GM12892 (cell line): ENCODE measurements around the gene WWOX.

Experiments used
- DNase-seq: peaks from one replicate; pipeline ENCODE4 v3.0.0; 2011; ENCODE audit not compliant: insufficient read length
- FAIRE-seq: peaks from 2 replicates; lab custom pipeline; 2011; peaks lifted over from hg19 to GRCh38; lab: Jason Lieb, UNC
- POLR2A ChIP-seq: IDR thresholded peaks from 2 replicates; pipeline ENCODE4 v1.6.1; 2011; ENCODE audit warnings: low read depth, low read length, control low read depth
- POLR2AphosphoS5 ChIP-seq: IDR thresholded peaks from 2 replicates; pipeline ENCODE4 v1.6.1; 2011; ENCODE audit warnings: low read depth, low read length, control low read depth
- TAF1 ChIP-seq: IDR thresholded peaks from 2 replicates; pipeline ENCODE4 v1.6.1; 2011; ENCODE audit warnings: low read depth, mild to moderate bottlenecking, control low read depth, low read length, borderline replicate concordance

Gene WWOX

DNA sequence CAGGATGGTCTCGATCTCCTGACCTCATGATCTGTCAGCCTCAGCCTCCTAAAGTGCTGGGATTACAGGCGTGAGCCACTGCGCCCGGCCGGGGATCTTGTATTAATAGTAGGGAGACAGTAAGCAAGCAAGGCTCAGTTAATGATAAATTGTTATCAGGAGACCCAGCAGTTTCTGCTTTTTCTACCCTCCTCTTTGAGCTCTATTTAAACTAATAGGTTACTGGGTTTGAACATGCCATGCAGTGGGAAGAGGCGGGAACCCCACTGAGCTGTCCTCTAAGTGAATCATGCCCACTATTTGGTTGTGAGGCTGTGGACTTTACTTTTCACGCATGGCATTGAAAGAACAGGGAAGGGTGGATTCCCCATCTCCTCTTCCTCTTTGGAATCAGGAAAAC is 223.9 kb downstream of the WWOX start:
- DNase-seq (no peak), FAIRE-seq (no peak)
- no peak for TF ChIP-seq TAF1
- TF ChIP-seq POLR2AphosphoS5: no peak
- no peak for TF ChIP-seq POLR2A

DNA sequence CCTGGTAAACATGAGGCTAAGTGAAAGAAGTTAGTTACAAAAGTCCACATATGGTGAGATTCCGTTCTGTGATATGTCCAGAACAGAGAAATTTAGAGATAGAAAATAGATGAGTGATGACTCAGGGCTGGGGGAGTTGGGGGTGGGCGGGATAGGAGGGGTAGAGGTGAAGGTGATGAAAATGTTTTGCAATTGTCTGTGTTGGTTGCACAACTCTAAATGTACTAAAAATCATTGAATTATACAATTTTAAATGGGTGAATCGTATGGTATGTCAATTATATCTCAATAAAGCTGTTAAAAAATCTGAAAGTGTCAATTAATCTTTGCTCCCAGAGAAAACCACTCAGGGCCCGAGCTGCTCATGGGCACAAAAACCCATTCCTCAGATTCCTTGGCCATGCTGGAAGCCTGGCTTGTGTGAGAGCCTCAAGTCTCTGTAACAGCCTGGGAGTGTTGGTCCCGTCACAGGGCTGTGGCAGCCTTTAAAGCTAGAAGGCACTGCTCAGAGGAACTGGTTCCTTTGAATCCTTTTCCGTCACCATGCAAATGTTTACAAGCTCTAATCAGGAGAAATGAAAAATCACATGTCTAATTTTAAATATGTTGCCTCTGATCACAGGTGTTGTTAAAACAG is 225.3 kb downstream of the WWOX start:
- TF ChIP-seq POLR2A (no peak), TAF1 (no peak), POLR2AphosphoS5 (no peak)
- FAIRE-seq: no peak
- no peak for DNase-seq

- FAIRE-seq (no peak), DNase-seq (no peak)
- no peak for TF ChIP-seq POLR2A
- TF ChIP-seq TAF1: no peak
- TF ChIP-seq POLR2AphosphoS5: no peak
Measured at GRCh38 chr16:78325468-78326352, 226.3 kb downstream of the WWOX start.

DNA sequence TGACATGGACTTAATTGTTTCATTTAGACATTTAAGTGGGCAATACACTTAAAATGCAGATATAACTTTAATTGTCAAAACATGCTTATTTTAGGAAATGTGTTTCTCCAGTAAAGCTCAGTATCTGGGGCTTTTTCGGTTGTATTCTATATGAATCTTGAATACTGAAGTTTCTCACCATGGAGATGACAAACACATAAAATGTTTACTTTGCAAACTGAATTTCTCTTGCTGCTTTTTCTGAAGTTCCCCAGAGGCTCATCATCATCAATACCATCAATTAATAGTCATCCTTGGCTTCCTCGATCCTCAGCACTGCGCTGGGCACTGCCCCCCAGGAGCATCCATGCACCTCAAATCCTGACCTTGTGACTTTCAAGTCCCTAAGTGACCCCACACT is 227.3 kb downstream of the WWOX start:
- DNase-seq (no peak), FAIRE-seq (no peak)
- TF ChIP-seq TAF1 (no peak), POLR2A (no peak), POLR2AphosphoS5 (no peak)

DNA sequence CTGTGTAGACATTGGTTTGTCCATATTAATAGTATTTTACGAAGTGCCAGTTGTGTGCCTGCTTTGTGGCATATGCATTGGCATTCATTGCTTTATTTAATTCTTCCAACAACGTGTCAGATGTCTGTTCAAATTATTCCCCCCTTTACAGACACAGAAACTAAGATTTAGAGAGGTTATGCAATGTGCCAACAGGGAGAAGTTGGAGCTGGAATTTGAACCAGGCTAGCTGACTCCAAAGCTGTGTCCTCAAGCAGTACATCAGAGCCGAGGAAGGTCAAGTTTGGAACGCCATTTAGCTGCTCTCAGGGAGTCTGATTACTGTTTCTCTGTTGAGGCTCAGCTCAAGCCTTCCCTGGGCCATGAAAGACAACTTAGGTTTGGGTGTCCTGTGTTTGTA is 232.3 kb downstream of the WWOX start:
- DNase-seq (no peak), FAIRE-seq (no peak)
- TF ChIP-seq POLR2A (no peak), POLR2AphosphoS5 (no peak), TAF1 (no peak)

GRCh38 chr16:78333808-78334207 is 234.4 kb downstream of the WWOX start:
- DNase-seq (no peak), FAIRE-seq (no peak)
- TF ChIP-seq TAF1 (no peak), POLR2A (no peak), POLR2AphosphoS5 (no peak)

DNA sequence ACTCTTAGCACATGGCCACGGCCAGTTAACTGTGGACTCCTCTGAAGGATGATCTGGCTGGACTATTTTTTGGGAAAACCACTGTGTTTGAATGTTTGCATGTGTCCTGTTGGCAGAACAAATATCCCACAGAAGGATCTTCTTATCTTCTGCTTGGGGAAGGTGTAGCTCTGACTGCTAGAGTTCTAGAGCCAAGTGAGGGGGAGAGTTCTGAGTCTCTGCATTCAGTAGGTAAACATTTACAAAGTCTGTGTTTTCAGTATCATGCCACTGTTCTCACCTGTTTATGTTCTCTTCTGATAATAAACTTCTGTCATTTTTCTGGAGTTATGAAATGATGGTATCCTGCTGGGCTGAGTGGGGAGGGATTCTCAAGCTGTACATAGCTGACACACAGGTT is 241.1 kb downstream of the WWOX start:
- FAIRE-seq: no peak
- TF ChIP-seq POLR2A: no peak
- TF ChIP-seq POLR2AphosphoS5: no peak
- TF ChIP-seq TAF1: no peak
- DNase-seq: no peak

DNA sequence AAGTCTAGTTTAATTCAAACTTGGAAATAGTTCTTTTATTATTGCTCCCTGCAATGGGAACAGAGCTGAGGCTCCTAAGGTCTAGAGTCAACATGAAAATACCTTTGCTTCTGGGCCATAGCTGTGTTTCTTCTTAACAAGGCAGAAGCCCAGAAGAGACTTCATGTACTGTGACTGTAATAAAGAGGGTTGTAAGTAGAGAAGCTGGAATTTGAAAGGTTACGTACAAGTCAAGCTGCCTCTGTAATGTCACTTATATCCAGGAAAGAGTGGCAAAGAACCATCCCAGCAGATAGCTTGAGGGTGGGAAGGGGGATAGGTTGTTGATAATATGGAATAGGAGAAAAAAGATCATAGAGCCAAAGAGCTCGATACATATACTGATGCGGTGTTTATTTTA is 248.6 kb downstream of the WWOX start:
- DNase-seq (no peak), FAIRE-seq (no peak)
- TF ChIP-seq TAF1 (no peak), POLR2A (no peak), POLR2AphosphoS5 (no peak)

DNA sequence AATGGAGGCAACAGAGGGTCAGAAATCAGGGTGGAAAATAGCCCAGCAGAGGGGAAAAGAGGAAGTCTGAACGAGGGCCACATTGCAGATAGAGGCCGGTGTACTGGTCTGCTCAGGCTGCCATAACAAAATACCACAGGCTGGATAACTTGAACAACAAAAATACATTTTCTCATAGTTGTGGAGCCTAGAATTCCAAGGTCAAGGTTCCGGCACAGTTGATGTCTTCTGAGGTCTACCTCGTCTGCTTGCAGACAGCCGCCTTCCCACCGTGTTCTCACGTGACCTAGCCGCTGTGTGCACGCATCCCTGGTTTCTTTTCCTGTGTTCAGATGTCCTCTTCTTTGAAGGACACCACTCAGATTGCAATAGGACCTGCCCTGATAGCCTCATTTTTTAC is 249.4 kb downstream of the WWOX start:
- DNase-seq: no peak
- no peak for FAIRE-seq
- TF ChIP-seq TAF1 (no peak), POLR2A (no peak), POLR2AphosphoS5 (no peak)

DNA sequence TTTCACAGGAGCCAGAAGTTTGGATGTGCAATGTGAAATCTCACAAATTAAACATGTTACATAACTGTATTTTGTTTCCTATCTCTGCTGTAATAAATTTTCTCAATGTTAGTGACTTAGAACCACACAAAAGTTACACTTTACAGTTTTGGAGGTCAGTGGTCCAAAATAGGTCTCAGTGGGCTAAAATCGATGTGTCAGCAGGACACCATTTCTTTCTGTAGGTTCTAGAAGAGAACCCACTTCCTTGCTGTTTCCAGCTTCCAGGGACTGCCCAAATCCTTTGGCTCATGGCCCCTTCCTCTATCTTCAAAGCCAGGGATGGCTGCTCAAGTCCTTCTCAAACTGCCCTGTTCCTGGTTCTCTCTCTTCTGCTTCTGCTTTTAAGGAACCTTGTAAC is 252.7 kb downstream of the WWOX start:
- no peak for TF ChIP-seq TAF1
- no peak for TF ChIP-seq POLR2AphosphoS5
- TF ChIP-seq POLR2A: no peak
- DNase-seq (no peak), FAIRE-seq (no peak)

- no peak for FAIRE-seq
- no peak for DNase-seq
- no peak for TF ChIP-seq POLR2AphosphoS5
- no peak for TF ChIP-seq TAF1
- no peak for TF ChIP-seq POLR2A
Measured at GRCh38 chr16:78353640-78354275, 254.3 kb downstream of the WWOX start.

DNA sequence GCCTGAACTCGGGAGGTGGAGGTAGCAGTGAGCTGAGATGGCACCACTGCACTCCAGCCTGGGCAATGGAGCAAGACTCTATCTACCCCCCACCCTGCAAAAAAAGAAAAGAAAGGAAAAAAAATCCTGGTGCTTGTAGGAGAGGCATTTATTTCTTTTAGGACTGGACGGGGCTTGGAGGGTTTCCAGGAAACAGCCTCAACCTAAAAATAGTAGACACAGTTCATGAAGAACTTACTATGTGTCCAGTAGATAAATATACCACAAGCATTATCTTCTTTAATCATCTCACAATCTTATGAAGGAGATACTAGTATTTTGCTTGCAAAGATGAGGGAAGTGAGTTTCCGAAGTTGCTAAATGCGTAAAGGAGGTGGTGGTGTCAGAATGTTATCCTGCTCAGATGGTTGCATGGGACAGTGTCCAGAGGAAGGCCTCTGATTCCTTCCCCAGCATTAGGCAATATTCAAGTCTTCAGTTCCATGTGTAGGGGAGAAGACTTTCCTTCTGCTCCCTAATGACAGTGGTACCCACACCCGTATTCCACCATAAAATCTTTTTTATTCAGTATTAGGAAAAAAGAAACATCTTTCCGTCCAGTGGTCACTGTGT is 263.2 kb downstream of the WWOX start:
- DNase-seq (no peak), FAIRE-seq (no peak)
- TF ChIP-seq POLR2AphosphoS5: no peak
- TF ChIP-seq TAF1: no peak
- TF ChIP-seq POLR2A: no peak
